GM19468 (cell line): ENCODE measurements around the gene ECHDC1.

Experiments used
- ATAC-seq: cut with Tn5 transposase; IDR thresholded peaks from one replicate; pipeline ENCODE4 v1.9.1; 2021; ENCODE audit warnings: mild to moderate bottlenecking, moderate library complexity, moderate number of reproducible peaks; ENCODE audit not compliant: unreplicated experiment; ENCODE audit errors: extremely low read depth

Gene ECHDC1

GRCh38 chr6:127247114-127248096 is 96.0 kb downstream of the ECHDC1 start:
- no peak for ATAC-seq

- ATAC-seq, result no peak
Measured at GRCh38 chr6:127243501-127243900, 99.9 kb downstream of the ECHDC1 start.
